GM18873 (cell line): ENCODE results near the gene GOLGB1.
"Not testable (repeated sequence)": the region's sequence is repeated elsewhere in the genome, so short reads cannot be mapped to it uniquely, and the experiment has no call there.

Experiments used
- ATAC-seq: cut with Tn5 transposase; IDR thresholded peaks from one replicate; pipeline ENCODE4 v1.9.1; 2021; ENCODE audit warnings: mild to moderate bottlenecking, moderate library complexity, moderate number of reproducible peaks; ENCODE audit not compliant: unreplicated experiment, low FRiP score

GOLGB1 gene, protein sequence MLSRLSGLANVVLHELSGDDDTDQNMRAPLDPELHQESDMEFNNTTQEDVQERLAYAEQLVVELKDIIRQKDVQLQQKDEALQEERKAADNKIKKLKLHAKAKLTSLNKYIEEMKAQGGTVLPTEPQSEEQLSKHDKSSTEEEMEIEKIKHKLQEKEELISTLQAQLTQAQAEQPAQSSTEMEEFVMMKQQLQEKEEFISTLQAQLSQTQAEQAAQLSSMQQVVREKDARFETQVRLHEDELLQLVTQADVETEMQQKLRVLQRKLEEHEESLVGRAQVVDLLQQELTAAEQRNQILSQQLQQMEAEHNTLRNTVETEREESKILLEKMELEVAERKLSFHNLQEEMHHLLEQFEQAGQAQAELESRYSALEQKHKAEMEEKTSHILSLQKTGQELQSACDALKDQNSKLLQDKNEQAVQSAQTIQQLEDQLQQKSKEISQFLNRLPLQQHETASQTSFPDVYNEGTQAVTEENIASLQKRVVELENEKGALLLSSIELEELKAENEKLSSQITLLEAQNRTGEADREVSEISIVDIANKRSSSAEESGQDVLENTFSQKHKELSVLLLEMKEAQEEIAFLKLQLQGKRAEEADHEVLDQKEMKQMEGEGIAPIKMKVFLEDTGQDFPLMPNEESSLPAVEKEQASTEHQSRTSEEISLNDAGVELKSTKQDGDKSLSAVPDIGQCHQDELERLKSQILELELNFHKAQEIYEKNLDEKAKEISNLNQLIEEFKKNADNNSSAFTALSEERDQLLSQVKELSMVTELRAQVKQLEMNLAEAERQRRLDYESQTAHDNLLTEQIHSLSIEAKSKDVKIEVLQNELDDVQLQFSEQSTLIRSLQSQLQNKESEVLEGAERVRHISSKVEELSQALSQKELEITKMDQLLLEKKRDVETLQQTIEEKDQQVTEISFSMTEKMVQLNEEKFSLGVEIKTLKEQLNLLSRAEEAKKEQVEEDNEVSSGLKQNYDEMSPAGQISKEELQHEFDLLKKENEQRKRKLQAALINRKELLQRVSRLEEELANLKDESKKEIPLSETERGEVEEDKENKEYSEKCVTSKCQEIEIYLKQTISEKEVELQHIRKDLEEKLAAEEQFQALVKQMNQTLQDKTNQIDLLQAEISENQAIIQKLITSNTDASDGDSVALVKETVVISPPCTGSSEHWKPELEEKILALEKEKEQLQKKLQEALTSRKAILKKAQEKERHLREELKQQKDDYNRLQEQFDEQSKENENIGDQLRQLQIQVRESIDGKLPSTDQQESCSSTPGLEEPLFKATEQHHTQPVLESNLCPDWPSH (N-terminal part only)

DNA sequence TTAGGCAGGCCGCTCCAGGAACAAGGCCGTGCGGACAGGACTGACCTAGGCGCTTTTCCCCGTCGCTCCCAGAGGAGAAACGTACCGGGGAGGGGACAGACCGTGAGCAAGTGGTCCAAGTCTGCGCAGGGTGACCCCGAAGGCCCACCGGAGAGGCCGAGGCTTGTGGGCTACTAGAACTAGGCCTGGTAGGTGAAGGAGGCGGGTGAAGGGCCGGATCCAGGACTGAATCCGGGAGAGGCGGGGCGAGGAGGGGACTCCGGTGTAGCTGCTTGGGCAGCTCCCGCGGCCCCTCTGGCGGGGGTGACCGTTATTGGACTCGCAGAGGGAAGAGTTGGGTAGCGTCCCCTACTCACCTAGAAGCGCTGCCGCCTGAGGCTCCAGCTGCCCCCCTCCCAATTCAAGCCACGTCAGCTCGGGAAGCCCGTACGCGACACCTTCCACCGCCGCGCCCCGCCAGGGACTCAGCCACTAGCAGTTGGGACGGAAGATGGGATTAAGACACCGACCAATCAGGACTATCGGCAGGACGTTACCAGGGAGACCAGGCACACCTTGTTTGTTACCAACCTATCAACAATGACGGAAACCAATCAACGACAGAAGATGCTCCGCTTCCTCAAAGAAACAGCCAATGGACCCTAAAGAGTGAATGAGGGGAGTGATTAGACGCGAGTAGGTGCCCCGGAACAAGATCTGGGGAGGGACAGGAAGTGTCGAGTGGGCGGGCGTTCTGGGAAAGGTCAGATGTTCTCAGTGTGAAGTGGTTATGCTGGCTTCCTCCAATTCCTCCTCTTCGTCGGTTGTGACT, at the start of gene GOLGB1:
Gene GOLGB1 (minus strand): TSS at position 466 of the 811 bp plus-strand sequence. CDS start 18,770 bp downstream, outside the sequence.
- peak; percentile 98 for ATAC-seq

DNA sequence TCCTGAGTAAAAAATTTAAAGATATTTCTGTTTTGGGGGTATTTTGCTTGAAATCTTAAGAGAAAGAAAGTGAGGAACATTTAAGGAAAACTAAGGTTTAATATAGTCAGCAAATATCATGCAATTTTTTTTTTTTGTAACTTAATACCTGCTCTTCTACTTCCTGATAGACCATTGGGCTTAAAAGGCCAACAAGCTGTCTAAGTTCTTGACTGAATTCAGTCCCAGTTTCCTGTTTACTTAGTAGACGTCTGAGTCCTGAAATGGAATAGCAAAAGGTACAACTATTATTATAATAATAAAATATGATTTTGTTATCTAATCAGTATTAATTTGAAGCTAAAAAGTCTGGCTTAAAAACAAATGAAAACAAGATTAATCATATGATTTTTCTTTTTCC, 47.4 kb upstream of the GOLGB1 start:
- no peak for ATAC-seq

DNA sequence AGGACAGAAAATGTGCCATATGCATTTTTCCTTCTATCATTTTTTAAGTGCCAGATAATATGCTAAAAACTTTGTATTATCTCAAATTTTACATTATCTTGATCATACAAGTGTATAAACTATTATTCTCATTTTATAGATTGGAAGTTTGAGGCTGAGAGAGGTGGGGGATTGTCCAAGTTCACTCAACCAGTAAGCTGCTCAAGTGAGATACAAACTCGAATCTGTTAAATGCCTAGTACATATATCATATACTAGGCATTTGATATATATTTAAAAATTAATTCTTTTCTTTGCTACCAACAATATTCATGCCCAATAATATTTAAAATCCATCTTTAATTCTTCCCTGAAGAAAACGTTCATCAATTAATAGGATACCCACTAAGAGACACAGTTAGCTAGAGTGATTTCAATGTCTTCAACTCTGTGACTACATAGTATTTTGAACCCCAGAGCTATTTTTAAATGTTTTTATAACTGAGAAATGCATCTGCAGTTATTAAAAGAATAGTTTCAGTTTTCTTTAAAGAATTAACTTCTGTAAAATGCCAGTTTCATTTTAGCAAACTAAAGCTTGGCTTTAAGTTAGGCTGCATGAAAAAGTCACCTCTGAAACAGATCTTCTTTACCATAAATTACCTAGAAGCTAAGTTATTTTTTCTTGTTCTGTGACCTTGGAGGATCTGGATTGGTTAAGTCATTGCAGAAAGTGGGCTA, 44.9 kb upstream of the GOLGB1 start:
- ATAC-seq = no peak

DNA sequence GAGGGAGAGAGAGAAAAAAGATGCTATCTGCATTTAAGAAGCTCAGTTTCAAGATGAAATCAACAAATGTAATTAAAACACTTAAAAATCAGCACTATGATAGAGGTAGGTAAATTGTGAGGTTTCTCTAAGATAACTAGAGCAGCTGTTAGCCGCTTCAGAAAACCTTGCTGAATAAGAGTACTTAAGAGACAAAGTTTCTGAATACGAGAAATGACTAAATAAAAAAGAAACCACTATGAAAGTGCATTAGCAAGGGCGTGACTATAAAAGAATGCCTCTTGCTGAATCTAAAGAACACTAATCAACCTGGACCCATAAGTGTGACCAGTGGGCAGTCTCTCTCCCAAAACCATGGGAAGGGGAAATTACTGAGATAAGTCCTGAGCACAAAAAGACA, 43.5 kb upstream of the GOLGB1 start:
- ATAC-seq = no peak

DNA sequence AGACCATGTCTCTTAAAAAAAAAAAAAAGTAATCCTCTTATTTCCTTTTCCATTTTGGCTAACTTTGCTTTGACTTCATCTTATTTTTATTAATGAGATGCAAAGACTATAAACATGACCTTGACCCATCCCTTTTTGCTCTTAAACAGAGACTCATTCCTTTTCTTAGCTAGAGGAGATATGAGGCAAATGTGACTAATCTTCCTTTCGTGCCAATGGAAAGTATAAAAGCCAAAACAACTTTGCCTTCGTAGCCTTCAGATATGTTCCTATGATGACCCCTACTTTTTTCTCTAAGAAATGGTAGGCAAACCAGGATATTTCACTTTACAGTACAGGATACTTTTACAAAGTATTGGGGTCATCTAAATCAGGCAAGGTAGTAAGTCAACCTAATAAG, 36.9 kb upstream of the GOLGB1 start:
- no peak for ATAC-seq

DNA sequence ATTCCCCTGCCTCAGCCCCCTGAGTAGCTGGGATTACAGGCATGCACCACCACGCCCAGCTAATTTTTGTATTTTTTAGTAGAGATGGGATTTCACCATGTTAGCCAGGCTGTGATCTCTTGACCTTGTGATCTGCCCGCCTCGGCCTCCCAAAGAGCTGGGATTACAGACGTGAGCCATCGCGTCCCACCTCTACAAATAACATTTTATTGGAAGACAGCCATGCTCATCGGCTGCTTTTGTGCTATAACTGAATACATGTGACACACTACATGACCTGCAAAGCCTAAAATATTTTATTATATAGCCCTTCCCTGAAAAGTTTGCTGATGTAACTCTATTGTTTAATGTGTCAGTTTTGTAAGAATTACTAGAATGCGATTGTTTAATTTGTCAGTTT, 33.2 kb upstream of the GOLGB1 start:
- not testable (repeated sequence) for ATAC-seq

DNA sequence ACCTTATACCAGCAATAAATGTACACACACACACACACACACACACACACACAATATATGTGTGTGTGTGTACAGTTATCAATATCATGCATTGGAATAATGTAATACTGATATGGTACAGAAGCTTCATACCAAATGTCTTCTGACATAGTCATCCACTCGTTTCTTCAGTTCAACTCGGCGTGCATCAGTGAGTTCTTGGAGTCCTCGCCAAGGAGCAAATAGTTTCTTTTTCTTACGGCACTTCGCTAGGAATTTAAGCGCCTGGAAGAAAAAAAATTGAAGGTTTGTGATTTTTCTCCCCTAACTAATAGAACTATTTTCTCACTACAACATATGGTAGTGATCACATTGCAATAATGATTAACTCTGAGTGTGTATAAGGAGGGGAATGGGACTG, 32.1 kb upstream of the GOLGB1 start:
- ATAC-seq = no peak

DNA sequence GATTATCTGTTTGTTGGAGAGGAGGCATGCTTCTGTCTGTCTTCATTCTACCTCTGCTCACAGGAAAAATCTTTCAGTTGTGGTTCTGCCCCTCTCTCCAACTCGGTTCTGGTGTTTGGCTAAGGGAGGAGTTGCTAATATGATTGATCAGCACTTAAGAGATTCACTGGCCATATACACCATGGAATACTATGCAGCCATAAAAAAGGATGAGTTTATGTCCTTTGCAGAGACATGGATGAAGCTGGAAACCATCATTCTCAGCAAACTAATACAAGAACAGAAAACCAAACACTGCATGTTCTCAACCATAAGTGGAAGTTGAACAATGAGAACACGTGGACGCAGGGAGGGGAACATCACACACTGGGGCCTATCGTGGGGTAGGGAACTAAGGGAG, 25.6 kb upstream of the GOLGB1 start:
- not testable (repeated sequence) for ATAC-seq

DNA sequence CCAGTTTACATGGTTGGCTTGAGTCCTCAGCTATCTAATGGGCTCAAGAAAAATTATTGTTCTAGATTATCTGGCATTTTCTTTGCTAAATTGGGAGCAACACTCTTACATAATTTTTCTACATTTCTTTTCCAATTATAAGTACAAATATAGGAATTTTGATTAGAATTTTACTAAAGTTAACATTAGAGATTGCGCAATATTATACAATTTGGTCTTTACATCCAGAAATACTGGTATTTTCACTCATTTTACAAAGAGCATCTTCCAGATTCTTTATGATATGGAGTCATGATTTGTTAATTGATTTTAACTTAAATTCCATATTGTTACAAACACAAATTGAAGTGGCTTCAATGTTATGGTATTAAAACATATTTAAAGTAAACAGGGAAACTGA, 19.7 kb upstream of the GOLGB1 start:
- no peak for ATAC-seq

DNA sequence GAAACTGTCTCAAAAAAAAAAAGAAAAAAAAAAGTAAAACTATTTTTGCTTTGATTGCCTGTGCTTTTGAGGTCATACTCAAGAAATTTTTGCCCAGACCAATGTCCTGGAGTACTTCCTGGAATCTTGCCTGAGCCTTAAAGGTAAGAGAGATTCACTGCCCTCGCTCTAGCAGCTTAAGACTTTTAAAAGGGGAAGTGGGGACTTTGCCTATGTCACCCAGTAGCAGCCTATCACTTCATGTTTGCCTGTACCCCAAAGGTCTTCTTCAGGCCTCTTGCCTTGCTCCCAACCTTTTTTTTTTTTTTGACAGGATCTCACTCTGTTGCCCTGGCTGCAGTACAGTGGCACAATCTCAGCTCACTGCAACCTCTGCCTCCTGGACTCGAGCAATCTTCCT, 18.9 kb upstream of the GOLGB1 start:
- ATAC-seq = no peak

DNA sequence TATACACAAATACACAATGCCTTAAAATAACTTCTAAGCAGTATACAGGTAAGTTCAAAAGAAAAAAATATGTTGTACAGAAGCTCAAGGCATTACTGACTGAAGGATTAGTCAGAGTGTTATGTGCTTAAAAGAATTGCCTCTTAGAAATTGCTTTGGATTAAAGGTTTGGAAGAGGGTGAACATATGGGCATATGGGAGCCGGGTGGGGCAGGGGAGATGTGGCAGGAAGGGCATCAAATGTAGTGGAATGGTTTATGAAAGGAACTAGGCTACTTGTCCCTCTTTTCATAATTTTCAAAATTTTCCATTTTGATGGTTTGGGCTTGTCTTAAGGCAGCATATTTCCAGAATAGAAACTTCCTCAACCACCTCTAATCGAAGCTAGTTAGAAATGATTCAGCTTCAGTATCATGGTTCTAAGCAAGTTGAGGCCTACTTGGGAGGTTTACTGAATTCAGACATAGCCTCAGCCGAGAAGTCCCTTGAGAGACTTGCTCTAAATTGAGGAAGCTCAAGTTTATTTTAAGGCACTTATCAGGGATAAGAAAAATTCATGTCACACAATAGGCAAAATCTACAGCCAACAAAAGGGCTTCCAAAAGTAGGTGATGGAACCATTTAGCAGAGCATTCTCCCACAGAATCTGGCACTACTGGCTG, 10.1 kb upstream of the GOLGB1 start:
- ATAC-seq = no peak

DNA sequence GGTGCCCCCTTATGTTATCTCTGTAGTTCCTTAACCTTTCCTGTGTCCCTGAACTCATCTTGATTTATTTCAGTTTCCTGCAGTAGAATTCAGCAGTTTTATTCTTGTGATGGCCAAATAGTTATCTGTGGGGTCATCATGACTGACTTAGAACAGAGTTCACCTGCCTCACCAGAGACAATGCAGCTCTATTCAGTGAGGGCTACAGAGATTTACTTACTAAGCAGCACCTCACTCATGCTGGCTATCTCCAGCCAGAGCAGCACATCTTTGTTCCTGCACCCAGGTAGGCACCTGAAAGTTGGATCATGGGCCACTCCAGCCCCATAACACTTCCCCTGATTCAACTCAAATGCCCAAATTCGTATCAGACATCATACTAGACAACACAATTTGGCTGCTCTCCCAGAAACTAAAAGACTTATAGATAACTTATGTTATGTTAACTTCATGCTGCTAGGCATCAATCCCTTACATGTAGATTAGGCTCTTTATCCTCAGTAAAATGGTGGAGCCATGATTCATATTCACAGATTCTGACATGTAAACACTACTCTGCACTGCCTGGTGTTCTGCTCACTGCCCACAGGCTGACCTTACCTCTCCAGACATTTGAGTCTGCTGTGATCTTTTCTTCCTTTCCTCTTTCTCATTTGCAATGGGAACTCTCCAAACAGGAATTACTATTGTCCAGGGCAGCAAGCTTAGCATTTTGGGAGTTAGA, 9.3 kb upstream of the GOLGB1 start:
- ATAC-seq = no peak

DNA sequence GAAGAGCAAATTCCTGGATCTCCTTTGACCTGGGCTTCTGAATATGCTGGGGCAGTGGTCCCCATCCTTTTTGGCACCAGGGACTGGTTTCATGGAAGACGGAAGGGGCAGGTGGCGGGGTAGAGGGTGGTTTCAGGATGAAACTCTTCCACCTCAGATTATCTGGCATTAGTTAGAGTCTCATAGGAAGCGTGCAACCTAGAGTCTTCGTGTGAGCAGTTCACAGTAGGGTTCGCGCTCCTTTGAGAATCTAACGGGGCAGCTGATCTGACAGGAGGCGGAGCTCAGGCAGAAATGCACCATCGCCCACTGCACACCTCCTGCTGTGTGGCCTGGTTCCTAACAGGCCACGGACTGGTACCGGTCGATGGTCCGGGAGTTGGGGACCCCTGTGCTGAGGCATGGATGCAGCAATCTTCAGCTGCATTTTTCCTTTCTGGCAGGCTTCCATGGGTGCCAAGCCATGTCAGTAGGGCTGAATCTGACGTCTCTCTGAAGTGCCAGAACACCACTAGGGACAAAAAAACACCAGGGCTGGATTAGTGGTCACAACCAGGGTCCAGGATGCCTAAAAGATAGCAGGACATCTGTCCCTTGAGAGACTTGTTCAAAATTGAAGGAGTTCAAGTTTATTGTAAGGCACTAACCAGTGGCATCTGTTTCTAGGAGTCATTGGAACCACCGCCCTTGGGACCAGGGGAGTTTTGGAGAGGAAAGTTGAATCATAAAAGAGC, 8.4 kb upstream of the GOLGB1 start:
- no peak for ATAC-seq

DNA sequence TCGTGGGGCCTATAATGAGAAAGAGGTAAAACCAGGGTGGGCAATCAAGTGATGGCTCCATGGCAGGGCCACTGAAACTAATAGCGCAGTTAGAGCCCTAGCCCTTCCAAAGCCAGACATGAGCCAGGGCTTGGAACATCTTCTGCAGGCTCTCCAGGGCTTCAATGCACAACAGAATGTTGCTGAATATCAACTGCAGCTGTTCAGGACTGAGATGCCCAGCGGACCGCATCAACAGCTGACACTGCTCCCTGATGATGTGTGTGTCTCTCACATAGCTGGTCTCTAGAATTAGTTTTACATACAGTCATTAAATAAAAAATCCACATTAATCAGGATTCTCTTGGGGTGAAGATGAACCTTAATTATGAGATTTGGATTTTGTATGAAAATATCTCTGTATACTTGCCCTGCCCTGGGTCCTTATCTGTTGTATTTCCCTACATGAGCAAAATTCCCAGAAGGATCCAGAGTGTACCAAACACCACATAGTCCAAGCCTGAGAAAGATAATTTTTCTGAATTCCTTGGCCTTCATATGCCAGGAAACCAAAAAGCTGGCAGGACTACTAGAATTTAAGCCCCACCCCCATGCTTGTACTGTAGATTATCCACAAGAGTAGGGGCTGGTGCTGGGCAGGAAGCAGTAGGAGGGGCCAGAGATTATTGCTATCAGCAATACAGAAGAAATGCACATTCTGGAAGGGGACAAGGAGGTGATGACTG, 7.7 kb upstream of the GOLGB1 start:
- no peak for ATAC-seq

DNA sequence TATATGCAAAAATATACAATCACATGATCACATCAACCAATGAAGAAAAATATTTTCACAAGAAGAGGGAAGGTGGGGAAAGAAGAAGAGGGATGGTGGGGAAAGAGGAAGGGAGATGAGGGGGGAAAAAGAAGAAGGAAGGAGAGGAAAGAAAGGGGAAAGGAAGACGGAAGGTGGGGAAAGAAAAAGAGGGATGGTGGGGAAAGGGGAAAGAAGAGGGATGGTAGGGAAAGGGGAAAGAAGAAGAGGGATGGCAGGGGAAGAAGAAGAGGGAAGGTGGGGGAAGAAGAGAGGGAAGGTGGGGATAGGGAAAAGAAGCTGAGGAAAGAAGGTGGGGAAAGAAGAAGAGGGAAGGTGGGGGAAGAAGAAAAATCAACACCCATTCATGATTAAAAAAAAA, 3.2 kb upstream of the GOLGB1 start:
- no peak for ATAC-seq

DNA sequence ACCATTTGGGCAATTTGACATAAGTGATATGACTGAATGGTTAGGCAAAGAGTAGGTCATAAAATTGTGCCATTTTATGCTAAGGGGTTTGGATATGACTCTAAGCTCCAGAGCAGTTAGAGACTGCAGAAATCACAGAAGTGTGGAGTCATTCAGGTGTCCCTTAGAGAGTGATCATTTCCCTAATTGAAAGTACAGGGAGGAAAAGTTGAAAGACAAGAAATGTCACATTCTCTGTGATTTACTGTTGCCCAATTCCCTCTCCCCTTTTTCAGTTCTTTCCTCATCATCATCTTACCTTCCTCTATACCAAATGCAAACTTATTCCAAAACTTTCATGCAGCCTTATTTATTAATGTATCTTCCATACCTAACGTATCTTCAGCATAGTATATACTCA, 2.7 kb upstream of the GOLGB1 start:
- no peak for ATAC-seq

DNA sequence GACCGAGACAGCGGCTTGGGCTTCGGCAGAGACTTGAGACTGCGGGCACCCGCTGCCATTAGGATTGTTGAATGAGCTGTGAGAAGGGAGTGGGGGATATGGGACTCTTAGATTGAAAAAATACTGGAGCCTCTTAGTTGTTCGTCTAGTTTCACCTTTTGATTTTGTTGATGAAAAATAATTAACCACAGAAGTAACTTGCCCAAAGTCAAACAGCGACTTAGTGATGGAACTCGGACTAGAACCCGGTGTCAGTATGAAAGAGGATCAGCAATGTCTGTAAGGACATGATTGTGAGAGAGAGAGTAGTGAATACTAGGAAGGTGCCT, 510 bp upstream of the GOLGB1 start:
- no peak for ATAC-seq
